SIG-M5 treated with dmso at 0.1 percent for 504 hours (cell line): ENCODE results near the gene MYEOV.
A peak's percentile ranks its signal among the peaks of the same experiment; 100 is the strongest.

ENCODE experiments used
- DNase-seq: peaks from one replicate; lab custom pipeline; 2025; ENCODE audit not compliant: unreplicated experiment; lab: John Stamatoyannopoulos, UW

Gene MYEOV

DNA sequence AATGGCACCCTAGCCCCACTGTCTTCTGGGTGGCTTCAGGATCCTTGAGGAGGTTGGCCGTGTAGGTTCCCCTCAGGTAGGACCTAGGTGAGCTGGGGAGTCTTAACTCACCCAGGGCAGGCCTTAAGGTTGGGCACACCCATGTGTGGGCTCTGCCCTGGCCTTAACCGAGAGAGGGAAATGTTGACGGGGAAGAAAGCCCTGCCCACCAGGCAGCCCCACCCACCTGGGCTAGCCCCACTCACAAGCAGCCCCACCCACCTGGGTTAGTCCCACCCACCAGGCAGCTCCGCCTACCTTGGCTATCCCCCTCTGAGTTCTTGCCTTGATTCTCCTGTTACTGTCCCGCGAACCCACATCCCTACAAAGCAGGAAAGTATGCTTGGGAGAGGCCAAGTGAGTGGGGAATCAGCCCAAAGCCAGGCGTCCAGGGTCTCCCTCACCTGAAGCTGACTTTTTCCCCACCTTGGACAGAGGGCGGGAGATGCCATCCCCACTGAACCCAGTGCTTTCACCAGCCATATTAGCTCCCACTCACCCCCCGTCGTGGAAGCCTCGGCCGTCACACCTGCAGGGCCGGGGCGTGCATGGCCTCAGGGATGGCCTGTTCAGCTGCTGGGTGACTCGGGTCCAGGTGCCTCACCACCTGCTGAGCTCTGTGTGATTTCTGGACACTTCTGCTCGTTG, at the start of gene MYEOV:
MYEOV (plus strand) TSS at position 337 of the 687 bp plus-strand sequence. CDS start 1,200 bp downstream, outside the sequence.
- DNase-seq, result peak; percentile 30

DNA sequence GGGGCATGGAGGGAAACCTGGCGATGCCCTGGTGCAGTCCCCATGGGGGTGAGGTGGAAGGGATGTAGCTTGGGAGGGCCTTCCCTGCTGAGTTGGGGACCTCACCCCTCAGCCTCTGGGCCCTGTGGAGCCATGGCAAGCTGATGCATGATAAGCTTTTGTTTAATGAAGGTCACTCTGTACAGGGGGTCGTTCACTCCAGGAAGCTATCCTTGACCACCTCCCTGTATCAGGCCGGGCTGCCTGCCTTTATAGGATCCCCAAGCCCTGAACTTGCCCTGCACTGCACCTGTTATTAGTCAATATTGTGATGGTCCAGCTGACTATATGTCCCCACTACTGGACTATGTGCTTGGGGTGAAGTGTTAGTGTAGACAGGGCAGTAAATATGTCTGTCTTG, 49.7 kb upstream of the MYEOV start:
- no peak for DNase-seq

DNA sequence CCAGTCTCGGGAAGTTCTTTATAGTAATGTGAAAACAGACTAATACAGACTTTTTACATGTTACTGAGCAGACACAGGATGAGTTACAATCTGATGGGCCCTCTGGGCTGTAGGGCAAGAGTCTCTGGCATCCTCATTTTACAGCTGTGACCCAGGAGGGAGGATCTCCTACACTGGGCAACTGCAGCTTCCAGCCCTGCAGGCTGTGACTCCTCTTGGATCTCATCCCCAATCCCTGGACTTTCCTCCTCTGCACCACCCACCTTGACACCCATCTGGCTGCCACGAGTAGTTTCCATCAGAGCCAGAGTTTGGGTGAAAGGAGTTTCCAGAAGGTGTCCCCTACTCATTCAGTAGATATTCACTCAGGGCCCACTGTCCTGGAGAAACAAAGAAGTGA, 48.9 kb upstream of the MYEOV start:
- DNase-seq, result no peak

DNA sequence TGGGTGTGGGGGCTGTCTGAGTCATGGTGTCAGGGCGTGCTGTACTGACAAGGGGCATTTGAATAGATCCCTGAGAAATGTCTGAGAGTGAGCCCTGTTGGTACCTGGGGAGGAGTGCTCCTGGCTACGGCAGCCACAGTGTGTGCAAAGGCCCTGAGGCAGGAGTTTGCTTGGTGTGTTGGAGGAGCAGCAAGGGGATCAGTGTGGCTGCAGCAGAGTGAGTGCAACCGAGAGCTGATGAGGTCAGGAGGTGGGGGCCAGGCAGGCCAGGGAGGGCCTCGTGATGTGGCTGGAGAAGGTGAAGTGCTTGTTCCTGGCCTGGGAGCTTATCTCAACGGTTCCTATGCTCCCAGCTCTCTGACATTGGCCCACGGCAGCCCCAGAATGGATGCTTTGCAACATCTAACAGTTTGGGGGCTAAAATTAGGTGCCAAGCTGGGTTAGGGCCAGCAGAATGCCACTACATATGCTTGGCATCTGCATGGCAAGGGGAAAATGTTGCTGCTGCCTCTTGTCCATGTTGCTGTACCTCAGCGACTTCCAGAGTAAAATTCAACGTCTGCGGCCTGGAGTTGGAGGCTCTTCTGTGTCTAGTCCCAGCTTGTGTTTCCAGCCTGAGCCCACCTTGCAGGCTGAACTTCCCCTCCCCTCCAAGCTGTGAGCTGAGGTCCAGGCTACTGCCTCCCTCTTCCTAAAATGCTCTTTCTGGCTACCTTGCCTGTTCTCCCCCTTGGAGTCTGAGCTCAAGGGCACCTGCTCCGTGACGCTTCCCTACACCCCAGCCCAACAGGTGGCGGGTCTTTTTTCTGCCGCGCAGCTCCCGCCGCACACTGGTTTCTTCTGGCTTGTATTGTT, 48.2 kb upstream of the MYEOV start:
- no peak for DNase-seq

DNA sequence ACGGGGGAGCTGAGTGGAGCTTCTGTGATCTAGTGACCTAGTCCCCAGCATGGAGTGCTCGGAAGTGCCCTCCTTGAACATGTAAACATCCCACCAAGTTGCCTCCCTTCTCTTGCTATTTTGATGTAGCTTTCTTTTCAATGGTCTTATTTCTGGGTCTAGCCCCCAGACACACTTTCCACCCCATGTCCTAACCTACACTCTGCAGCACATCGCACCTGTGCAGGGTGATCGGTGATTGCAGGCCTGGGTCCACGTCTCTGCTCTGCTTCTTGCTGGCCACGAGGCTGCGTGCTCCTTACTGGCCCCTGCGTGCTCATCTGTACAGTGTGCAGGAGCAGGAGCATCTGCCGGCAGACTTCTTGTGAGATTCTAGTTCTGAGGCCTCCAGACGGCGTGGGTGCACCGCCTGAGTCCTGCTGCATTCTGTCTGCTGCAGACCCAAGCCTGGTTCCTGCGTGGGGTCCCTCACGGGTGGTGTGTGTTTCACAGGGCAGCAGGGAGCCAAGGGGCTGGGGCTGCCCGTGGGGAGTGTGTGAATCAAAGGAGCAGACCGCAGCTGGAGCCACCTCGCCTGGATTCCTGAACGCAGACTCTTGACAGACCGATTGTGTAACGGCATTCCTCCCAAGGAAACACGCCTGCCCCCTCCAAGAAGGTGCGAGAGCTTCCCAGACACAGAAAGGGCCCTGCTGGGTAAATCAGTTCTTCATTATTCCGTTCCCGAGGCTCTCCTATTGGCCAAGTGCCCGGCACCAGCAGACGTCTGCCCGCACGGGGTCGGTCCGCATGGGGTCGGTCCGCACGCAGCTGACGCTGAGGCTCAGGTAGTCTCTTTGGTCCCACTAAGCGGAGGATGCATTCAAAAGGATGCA, 44.4 kb upstream of the MYEOV start:
- no peak for DNase-seq

DNA sequence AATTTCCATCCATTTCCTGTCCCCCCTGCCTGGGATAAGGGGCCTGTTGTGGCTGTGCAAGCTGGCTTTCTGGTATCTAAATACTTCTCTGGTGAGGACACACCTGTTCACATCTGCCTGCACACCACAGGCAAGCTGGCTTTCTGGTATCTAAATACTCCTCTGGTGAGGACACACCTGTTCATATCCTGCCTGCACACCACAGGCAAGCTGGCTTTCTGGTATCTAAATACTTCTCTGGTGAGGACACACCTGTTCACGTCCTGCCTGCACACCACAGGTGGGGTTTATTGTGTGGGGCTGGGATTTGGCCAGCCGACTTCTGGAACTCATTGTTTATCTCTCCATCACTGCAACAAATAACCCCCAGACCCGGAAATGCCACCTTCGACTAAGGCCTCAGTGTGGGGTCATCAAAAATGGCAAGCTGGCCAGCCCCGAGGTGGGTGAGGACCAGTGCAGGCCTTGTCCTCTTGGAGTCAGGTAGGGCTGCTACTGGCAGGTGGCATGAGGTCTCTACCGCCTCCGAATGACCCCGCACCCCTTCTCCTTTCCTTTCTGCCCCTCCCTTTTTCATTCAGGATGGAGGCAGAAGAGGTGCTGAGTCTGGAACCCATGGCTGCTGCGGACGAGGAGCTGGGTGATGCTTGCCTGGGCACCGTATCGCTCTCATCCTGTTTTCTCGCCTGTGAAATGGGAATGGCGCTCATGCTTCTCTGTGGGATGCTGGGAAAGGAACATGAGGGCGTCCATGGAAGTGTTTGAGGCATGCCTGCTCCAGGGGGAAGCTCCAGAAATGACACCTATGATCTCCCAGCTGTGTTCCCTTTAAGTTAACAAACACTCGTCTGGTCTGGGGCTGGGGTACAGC, 43.5 kb upstream of the MYEOV start:
- no peak for DNase-seq

DNA sequence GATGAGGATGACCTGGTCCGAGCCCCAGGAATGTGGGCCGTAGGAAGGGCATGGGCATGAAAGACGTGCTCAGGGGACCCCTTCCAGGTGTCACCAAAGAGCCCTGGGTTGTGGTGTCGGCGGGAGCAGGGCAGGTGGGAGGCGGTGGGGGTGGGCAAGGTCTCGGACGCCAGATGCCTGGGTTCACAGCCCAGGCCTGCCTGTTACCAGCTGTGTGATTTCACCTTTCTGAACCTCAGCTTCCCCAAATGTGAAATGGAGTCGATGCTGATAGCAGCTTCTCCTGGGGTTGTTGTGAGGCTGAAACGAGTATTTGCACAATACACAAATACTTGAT, 42.9 kb upstream of the MYEOV start:
- no peak for DNase-seq

DNA sequence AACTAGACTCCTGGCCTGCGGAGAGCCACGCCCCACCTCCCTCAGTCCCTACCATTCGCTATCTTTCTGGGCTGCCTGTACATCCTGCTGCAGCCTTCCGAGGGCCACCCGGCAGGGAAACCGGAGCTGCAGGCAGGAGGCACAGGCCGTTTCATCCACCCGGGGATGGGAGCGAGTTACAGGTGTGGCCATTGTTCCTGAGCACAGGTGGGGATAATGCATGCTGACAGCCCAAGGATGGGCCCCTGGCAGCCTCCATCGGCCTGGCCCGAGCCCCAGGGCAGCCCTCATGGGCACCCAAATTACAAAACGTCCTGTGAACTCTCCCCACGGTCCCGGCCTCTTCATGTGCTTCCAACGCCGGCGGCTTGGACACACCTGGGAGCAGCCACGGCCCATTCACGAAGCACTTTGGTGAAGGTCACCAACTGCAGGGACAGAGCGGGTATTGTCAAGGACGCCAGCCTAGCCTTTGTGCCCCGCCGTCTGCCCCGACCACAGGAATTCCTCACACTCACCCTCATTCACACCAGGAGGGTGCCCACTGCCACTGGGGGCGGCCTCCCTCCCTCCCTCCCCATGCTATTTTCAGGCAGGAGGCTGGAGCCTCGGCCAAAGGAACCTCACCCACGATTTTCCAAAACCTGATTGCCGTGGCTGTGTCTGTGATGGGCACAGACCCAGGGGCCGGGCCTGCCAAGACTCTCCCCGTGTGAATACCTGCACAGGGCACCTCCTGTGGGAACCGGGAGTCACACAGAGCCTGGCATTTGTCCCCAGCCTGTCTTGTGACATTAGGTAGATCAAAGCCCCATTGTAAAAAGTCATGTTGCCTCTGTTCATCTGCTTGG, 42.1 kb upstream of the MYEOV start:
- no peak for DNase-seq

DNA sequence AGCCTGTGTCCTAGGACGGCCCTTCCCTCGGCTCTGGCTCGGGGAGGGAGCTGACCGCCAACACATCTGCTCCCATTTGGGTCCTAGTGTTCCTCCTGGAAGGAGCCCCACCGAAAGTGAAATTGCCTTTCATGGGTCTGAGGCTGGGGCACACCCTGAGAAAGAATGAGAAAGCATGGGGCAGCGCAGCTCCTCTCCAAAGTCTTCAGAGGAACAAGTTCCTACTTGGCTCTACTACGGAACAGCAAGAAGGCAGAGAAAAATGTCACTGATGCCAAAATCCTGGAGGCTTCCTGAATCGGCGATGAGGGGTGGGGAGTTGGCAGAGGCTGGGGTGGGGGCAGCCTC, 41.5 kb upstream of the MYEOV start:
- DNase-seq, result no peak

DNA sequence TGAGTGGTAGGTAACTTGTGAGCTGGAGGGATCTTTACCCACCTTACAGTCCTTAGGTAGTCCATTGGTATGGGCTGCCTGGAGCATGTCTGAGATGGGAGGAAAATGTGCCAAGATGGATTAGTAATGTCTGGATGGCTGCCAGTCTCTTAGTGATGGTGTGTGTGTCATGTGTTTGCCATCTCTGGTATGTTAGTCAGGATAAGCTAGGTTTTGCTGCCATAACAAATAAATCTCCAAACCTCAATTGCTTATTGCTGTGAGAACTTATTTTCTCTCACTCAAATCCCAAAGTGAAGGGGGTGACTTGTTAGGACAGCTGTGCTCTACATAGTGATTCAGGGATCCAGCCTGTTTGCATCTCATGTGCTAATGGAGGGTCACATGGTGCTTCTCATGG, 40.9 kb upstream of the MYEOV start:
- DNase-seq, result no peak

DNA sequence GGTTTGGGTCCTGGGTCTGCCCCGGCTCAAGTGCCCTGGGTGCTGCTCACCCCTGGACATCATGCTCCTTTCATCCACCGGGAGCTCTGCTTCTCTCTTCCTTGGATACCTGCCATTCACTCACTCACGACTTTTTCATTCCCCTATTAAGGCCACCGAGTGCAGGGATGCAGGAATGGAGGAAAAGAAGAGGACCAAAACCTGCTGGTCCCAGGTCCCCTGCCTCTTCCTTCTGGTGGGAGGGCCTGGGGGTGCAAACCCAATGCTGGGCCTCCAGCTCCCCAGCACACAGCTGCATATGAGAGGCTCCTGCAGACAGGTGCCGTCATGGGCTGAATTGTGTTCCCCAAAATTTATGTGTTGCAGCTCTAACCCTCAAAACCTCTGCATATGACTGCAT, 36.8 kb upstream of the MYEOV start:
- no peak for DNase-seq

DNA sequence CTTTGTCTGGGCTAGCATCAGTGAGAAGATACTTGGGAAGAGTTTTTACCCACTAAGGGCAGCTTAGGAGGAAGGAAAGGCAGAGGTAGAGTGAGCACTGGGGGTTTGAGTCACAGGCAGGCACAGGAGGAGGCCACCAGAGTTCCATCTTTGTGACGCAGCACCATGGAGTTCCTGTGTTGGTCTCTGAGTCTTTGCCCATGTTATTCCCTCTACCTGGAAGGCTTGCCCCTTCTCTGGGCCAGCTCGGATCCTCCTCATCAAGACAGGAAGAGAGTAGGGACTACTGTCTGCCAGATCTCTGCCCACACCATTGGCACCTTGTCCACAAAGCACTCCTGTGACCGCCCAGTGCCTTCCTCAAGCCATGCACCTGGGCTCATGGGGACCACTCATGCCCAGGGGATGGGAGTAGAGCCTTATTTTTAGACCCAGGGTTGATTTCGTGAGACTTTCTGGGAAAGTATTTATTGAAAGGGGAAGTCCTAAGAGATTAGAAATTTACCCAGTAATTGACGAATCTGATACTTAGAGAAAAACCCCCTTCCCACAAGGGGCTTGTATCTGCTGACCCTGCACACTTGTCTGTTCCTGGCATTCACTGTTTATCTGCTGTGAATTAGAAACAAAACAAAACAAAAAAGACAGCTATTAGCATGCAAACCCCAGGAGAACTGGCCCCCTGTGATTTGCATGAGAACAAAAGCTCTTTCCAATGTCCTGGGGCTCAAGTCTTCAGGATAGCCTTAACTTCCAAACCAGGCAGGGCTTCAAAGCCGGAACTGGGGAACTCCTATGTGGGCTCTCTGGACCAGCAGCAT, 35.9 kb upstream of the MYEOV start:
- no peak for DNase-seq

DNA sequence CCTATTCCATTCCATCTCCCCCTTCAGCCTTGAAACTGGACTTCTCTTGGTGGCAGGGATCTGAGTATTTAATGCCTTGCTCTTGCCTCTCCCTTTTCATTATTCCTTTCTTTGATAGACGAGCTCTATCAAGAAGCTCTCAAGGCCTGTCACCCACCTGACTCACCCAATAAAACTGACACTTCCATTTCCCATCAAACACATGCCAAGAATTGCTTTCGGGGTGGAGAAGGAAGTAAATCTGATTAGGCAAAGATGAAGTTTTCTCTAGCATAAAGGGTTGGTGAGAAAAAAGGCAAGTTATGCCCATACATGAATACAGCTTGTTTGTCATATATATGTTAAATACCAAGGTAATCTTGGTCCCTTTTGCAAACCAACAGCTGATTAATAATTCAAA, 34.9 kb upstream of the MYEOV start:
- no peak for DNase-seq

DNA sequence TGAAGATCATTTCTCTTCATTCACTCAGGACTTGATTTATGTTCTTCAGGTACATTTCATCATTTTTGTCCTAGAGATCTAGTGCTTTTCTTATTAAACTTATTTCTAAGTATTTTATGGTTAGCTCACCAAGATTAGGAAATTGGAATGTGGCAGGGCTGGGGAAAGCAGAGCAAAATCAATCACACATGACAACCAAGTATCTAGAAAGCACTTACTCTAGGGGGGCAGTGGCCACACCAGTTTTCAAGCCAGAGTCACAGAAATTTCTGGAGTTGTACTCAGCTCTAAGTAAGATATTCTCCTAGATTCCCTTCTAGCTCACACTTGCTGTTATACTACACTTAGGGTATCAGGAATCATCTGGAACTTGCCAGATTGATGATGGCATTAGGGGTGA, 33.3 kb upstream of the MYEOV start:
- DNase-seq, result no peak

DNA sequence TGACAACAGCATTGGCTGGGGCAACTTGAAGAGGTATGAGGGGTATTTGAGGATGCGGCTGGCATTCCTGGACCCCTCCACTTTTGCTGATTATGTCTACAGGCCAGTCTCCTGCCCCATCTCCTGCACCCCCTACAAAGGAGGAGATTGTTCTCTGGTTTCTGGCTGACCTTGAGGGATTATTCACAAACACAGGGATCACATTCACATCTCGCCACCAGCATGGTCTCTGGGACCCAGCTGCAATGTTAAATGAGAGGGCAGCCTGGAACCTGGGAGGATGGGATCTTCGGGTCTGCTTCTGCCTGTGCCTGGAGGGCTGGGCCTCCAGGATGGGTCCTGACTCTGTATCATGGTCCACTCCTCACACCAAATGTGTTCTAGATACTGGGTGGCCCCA, 32.8 kb upstream of the MYEOV start:
- no peak for DNase-seq

DNA sequence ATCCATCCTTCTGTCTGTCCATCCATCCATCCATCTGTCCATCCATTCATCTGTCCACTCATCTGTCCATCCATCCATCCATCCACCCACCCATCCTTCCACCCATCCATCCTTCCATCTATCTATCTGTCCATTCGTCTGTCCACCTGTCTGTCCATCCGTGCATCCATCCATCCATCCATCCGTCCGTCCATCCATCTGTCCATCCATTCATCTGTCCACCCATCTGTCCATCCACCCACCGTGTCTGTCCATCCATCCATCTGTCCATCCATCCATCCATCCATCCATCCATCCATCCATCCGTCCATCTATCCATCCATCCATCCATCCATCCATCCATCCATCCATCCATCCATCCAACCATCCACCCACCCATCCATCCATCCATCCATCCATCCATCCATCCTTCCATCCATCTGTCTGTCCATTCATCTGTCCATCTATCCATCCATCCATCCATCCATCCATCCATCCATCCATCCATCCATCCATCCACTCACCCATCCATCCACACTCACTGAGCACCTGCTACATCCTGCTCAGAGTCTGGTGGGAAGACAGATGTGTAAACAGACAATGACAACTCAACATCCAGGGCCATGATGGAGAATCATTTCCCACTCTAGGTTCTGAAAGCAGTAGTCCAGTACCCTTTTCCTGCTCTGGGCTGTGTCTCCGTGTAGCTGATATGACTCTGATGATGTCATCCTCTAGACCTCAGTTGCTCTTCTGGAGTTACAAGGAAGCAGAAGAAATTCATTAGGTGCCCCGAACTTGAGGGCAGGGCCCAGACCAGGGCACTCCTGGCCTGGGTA, 30.8 kb upstream of the MYEOV start:
- no peak for DNase-seq

DNA sequence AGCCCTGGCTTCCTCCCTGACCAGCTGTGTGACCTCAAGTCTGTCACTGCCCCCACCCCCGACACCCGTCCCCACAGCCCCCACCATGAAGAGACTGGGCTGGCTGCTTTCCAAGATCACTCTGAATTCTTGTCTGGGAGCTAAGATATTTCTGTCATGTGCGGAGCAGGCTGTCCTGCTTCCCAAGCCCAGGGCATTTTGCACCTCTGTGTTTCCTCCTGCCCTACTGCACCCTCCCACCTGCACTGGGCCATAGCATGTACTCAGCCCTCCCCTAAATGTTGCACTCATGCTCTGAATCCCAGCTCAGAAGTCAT, 30.3 kb upstream of the MYEOV start:
- DNase-seq, result no peak

DNA sequence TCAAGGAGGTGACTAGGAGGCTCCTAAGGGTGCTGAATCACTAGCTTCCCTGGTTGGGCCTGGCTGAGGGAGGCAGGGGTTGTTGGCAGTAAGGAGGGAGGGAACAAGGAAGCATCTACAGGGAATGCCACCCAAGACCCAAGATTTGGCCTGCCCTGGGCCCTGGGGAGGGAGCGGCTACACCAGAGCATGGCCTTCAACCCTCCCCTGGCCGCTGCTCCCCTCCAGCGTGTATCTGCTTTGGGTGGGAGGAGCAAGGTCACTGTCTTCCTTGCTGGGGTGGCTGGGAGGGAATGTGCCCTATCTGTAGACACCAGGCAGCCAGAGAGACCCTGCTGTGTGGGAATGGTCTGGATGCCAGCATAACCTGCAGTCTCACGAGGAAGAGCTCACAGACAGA, 29.5 kb upstream of the MYEOV start:
- DNase-seq, result no peak
